Endothelial cell of umbilical vein (primary cell): ENCODE measurements around the gene CXorf66. TPM values are rescaled to one million over a fixed set of nuclear protein-coding genes. Genes with fewer than 3 reads are reported as not detected.

Experiments
- BruUV-seq: library from RNA; stranded (reverse); fragments of 400-500 nt; replicated peaks from 2 replicates; lab custom pipeline; 2021; lab: Mats Ljungman, UMichigan
- CTCF ChIA-PET: fragments of 300-600, 350-600 bp; sonication (Branson Sonifier 250); formaldehyde crosslinking; loops from one replicate; lab custom pipeline; 2021; ENCODE audit warnings: antibody characterized with exemption, inconsistent platforms; lab: Charles Lee
- POLR2A ChIA-PET: fragments of 300-600, 350-600 bp; sonication (Branson Sonifier 250); formaldehyde crosslinking; loops from one replicate; lab custom pipeline; 2021; ENCODE audit warnings: antibody characterized with exemption, inconsistent platforms; lab: Charles Lee
- DNase-seq: peaks from one replicate; pipeline ENCODE4 v3.0.0-alpha.2; 2011; ENCODE audit warnings: low read depth, low spot score
- FAIRE-seq: peaks from 2 replicates; lab custom pipeline; 2011; peaks lifted over from hg19 to GRCh38; lab: Jason Lieb, UNC
- H2AFZ ChIP-seq: 2 replicates; pipeline ENCODE4 v1.6.0; 2012; ENCODE audit warnings: low read depth, low read length, control low read depth, inconsistent platforms
- H3K27ac ChIP-seq: 2 replicates; pipeline ENCODE4 v1.5.1; 2011; ENCODE audit warnings: low read depth, mild to moderate bottlenecking, control low read depth, low read length, moderate library complexity; ENCODE audit not compliant: insufficient read depth
- H3K27me3 ChIP-seq, 2 experiments: 2 replicates each; pipeline versions ENCODE4 v1.6.0 to v1.6.1; 2011; ENCODE audit warnings: low read length in 2 of 2, mixed read lengths in 1 of 2; ENCODE audit not compliant: control insufficient read depth in 2 of 2, insufficient read depth in 2 of 2
- H3K36me3 ChIP-seq, 2 experiments: 2 replicates in 1 of 2; 3 replicates in 1 of 2; pipeline ENCODE4 v1.5.1; 2011; ENCODE audit warnings: low read length in 2 of 2, mild to moderate bottlenecking in 1 of 2, moderate library complexity in 1 of 2; ENCODE audit not compliant: control insufficient read depth in 2 of 2, insufficient read depth in 2 of 2; ENCODE audit errors: extremely low read depth in 1 of 2
- H3K4me1 ChIP-seq: 3 replicates; pipeline ENCODE4 v1.5.1; 2011; ENCODE audit warnings: mild to moderate bottlenecking, low read length; ENCODE audit not compliant: control insufficient read depth, insufficient read depth; ENCODE audit errors: extremely low read depth
- H3K4me2 ChIP-seq: 2 replicates; pipeline ENCODE4 v1.6.1; 2011; ENCODE audit warnings: low read length, control low read depth, mixed read lengths; ENCODE audit not compliant: insufficient read depth
- H3K4me3 ChIP-seq, 3 experiments: fragments of 200-600 bp in 1 of 3; sonication (generic), shearing (Covaris generic) in 1 of 3; replicated peaks in 1 of 3; 2 replicates each; pipeline ENCODE4 v1.5.1; 2011 to 2016; ENCODE audit warnings: control low read depth in 3 of 3, low read length in 3 of 3, mild to moderate bottlenecking in 2 of 3, inconsistent platforms in 1 of 3, low read depth in 1 of 3, moderate library complexity in 1 of 3; ENCODE audit not compliant: insufficient read depth in 1 of 3
- H3K79me2 ChIP-seq: 2 replicates; pipeline ENCODE4 v1.6.0; 2012; ENCODE audit warnings: low read length, inconsistent platforms; ENCODE audit not compliant: control insufficient read depth, insufficient read depth
- H3K9ac ChIP-seq: replicated peaks from 2 replicates; pipeline ENCODE3; 2011; ENCODE audit warnings: low read length, control low read depth; ENCODE audit not compliant: insufficient read depth; ENCODE audit errors: extremely low read depth
- H3K9me1 ChIP-seq: replicated peaks from 3 replicates; pipeline ENCODE4 v1.6.0; 2011; ENCODE audit warnings: mild to moderate bottlenecking, low read length; ENCODE audit not compliant: control insufficient read depth, insufficient read depth; ENCODE audit errors: extremely low read depth
- H3K9me3 ChIP-seq: replicated peaks from 2 replicates; pipeline ENCODE4 v1.5.1; 2012; ENCODE audit warnings: low read length, inconsistent platforms; ENCODE audit not compliant: control insufficient read depth, insufficient read depth
- H4K20me1 ChIP-seq: replicated peaks from 2 replicates; pipeline ENCODE3; 2011; ENCODE audit warnings: mild to moderate bottlenecking, low read length; ENCODE audit not compliant: control insufficient read depth, insufficient read depth; ENCODE audit errors: extremely low read depth
- EZH2 ChIP-seq: IDR thresholded peaks from 2 replicates; pipeline ENCODE4 v1.6.1; 2012; ENCODE audit warnings: borderline replicate concordance, low read depth, mild to moderate bottlenecking, moderate library complexity, low read length, inconsistent platforms; ENCODE audit not compliant: severe bottlenecking
- FOS ChIP-seq: IDR thresholded peaks from 2 replicates; pipeline ENCODE4 v1.6.1; 2011; ENCODE audit warnings: mild to moderate bottlenecking, low read length, moderate library complexity, borderline replicate concordance; ENCODE audit not compliant: insufficient read depth
- GATA2 ChIP-seq: IDR thresholded peaks from 2 replicates; pipeline ENCODE4 v1.7.0; 2011; ENCODE audit warnings: low read depth, mild to moderate bottlenecking, moderate library complexity, mixed read lengths, low read length; ENCODE audit not compliant: insufficient read length, insufficient read depth
- JUN ChIP-seq: IDR thresholded peaks from 2 replicates; pipeline ENCODE4 v1.6.1; 2011; ENCODE audit warnings: borderline replicate concordance, low read depth; ENCODE audit not compliant: insufficient read length, insufficient read depth
- MYC ChIP-seq: IDR thresholded peaks from one replicate; pipeline ENCODE4 v1.6.1; 2011; ENCODE audit warnings: mild to moderate bottlenecking, low read depth, low read length
- POLR2A ChIP-seq: IDR thresholded peaks from 2 replicates; pipeline ENCODE4 v1.6.1; 2012; ENCODE audit warnings: low read depth, mild to moderate bottlenecking, control low read depth, low read length
- POLR2AphosphoS5 ChIP-seq: IDR thresholded peaks from 2 replicates; pipeline ENCODE4 v1.6.1; 2012; ENCODE audit warnings: low read depth, mild to moderate bottlenecking, control low read depth, low read length, moderate library complexity; ENCODE audit not compliant: insufficient read depth
- dilution Hi-C: fragments of 300-500 bp; cut with MboI; formaldehyde crosslinking; loops from one replicate; pipeline ENCODE4 v1.15.0; 2019; ENCODE audit warnings: low sequenced_read_pairs; ENCODE audit not compliant: extremely low pct_ligation_motif_present
- intact Hi-C: fragments of 100-400 bp; cut with micrococcal nuclease; formaldehyde crosslinking; loops from one replicate; pipeline ENCODE4 v1.10.0; 2022
- polyA plus RNA-seq, 4 experiments: library from polyadenylated mRNA; depleted of rRNA in 3 of 4; stranded (reverse) in 3 of 4; unstranded in 1 of 4; fragments of >200 nt; gene quantifications; 2 replicates each; pipeline versions ENCODE4 v1.2.1 to v1.2.3, GENCODE V29; 2011 to 2012; ENCODE audit warnings: missing spikeins in 1 of 4
- total RNA-seq: library from RNA; stranded (reverse); gene quantifications from 2 replicates; pipeline ENCODE4 v1.2.3, GENCODE V29; 2021
- TF ChIP-seq, protein P1 (sequence below): IDR thresholded peaks from 2 replicates; pipeline ENCODE4 v1.6.1; 2011; ENCODE audit not compliant: insufficient read depth, insufficient read length
- TF ChIP-seq, protein P2 (sequence below), 2 donors: IDR thresholded peaks; 1 replicate in 1 of 2; 2 replicates in 1 of 2; pipeline ENCODE4 v1.5.1; 2011; ENCODE audit warnings: low read length in 2 of 2, mild to moderate bottlenecking in 2 of 2, moderate library complexity in 2 of 2, control low read depth in 1 of 2, inconsistent platforms in 1 of 2, low read depth in 1 of 2; ENCODE audit not compliant: insufficient read depth in 1 of 2; ENCODE audit errors: extremely low read depth in 1 of 2

The CXorf66 gene
- total and polyA plus RNA-seq, 2 donors (not counting 3 experiments of a cell fraction or from before 2014, with no cell fraction given): not detected

DNA sequence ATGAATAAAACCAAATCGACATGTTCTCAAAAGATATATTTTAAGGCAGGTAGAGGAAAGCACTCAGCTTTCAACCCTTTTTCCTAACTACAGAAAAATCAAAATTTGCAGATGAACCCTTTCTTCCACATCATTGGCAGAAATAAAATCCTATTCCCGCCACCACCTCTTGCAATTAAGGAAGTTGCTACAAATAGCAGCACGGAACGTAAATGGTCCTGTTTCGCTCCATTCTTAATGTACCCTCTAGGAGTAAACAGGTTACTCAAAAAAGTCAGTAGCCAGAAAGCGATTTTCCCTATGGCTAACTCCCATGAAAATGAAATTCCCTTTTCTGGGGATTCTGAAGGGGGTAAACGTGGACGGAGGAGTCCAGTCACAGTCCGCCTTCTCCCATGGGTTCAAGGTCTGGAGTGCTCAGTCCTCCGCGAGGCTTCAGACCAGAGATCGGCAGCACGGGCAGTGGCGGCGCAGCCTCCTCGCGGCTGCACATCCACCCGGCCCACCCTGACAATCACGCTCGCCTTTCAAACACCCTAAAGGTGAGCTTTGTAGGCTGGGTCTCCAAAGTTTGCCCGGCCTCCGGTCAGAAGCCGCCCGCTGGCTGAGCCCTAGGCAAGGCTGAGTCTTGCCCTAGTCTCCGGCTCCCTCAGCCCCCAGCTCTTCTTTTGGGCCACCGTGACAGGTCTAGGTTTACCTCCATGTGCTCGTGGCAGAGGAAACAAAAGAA, 34.2 kb downstream of the CXorf66 start:
- ChIA-PET CTCF (interaction anchor here (1.5 to 1.7 kb wide), 2 partner anchors 49 to 171 kb away, joined by 4 to 5 read pairs; no protein-coding TSS in a partner anchor), POLR2A (no interaction called here)
- H3K4me1 ChIP-seq: peaks cover 11% of the 10 kb centered on the region
- no TSS peak for BruUV-seq
- H3K4me3 ChIP-seq: peak overlapping the region; percentile 83 to 88 (median 85)
- H3K79me2 ChIP-seq: peaks cover 52% of the 10 kb centered on the region
- FAIRE-seq (peak; percentile 85), DNase-seq (peak; percentile 42)
- TF ChIP-seq, protein P1, sequence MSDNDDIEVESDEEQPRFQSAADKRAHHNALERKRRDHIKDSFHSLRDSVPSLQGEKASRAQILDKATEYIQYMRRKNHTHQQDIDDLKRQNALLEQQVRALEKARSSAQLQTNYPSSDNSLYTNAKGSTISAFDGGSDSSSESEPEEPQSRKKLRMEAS: no peak
- TF ChIP-seq FOS (no peak), POLR2A (no peak), MYC (no peak), POLR2AphosphoS5 (no peak), EZH2 (no peak), JUN (no peak), GATA2 (no peak)
- TF ChIP-seq, protein P2, sequence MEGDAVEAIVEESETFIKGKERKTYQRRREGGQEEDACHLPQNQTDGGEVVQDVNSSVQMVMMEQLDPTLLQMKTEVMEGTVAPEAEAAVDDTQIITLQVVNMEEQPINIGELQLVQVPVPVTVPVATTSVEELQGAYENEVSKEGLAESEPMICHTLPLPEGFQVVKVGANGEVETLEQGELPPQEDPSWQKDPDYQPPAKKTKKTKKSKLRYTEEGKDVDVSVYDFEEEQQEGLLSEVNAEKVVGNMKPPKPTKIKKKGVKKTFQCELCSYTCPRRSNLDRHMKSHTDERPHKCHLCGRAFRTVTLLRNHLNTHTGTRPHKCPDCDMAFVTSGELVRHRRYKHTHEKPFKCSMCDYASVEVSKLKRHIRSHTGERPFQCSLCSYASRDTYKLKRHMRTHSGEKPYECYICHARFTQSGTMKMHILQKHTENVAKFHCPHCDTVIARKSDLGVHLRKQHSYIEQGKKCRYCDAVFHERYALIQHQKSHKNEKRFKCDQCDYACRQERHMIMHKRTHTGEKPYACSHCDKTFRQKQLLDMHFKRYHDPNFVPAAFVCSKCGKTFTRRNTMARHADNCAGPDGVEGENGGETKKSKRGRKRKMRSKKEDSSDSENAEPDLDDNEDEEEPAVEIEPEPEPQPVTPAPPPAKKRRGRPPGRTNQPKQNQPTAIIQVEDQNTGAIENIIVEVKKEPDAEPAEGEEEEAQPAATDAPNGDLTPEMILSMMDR (IDR thresholded peaks at IDR 0.05; ENCODE audit: extremely low read depth in 1 of 2, insufficient read depth in 1 of 2, low read depth in 1 of 2, low read length in 2 of 2): no peak
- peak overlapping the region; percentile 78 for H3K9ac ChIP-seq
- intact Hi-C loops (loop anchor here (5.0 to 10.0 kb wide), 2 partner anchors 169 to 196 kb away; no protein-coding TSS in a partner anchor), dilution Hi-C loops (no loop called here)
- H3K36me3 ChIP-seq: no peaks in the 10 kb centered on the region
- peak overlapping the region; percentile 26 for H2AFZ ChIP-seq
- no peaks in the 10 kb centered on the region for H3K9me1 ChIP-seq
- no peaks in the 10 kb centered on the region for H3K9me3 ChIP-seq
- H4K20me1 ChIP-seq: peaks cover 2% of the 10 kb centered on the region
- H3K27me3 ChIP-seq: no peaks in the 10 kb centered on the region
- H3K27ac ChIP-seq: peak overlapping the region; percentile 41
- H3K4me2 ChIP-seq: peak overlapping the region; percentile 92
